ENCODE measurements around the gene SCN10A.

Gene SCN10A

GRCh38 chr3:38757721-38758120 is 58.3 kb downstream of the SCN10A start:
- H3K4me3 ChIP-seq (ENCODE audit: low read depth, low read length), result no peak overlapping the region
- TF ChIP-seq, protein P1, sequence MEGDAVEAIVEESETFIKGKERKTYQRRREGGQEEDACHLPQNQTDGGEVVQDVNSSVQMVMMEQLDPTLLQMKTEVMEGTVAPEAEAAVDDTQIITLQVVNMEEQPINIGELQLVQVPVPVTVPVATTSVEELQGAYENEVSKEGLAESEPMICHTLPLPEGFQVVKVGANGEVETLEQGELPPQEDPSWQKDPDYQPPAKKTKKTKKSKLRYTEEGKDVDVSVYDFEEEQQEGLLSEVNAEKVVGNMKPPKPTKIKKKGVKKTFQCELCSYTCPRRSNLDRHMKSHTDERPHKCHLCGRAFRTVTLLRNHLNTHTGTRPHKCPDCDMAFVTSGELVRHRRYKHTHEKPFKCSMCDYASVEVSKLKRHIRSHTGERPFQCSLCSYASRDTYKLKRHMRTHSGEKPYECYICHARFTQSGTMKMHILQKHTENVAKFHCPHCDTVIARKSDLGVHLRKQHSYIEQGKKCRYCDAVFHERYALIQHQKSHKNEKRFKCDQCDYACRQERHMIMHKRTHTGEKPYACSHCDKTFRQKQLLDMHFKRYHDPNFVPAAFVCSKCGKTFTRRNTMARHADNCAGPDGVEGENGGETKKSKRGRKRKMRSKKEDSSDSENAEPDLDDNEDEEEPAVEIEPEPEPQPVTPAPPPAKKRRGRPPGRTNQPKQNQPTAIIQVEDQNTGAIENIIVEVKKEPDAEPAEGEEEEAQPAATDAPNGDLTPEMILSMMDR (IDR thresholded peaks at IDR 0.05; ENCODE audit: insufficient read depth, low read depth, low read length, missing control alignments), result no peak
- no peak for DNase-seq (ENCODE audit: low read depth)

DNA sequence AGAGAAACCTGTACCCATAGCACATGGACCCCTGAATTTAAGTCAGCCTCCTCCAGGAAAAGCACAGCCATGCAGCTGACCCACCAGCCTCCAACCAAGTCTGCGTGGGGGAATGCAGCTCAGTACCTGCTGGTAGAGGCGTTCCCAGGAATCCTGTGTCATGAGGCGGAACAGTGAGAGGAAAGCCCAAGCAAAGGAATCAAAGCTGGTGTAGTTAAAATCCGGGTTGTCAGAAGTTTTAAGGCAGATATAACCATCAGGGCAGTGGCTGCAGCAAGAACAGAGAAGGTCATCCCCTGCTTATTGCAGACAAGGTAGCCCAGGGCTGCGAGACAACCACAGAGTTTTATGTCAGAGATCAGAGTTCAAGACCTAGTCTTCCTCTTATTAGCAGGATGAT is 59.1 kb downstream of the SCN10A start:
- TF ChIP-seq, protein P1 (IDR thresholded peaks at IDR 0.05; ENCODE audit: insufficient read depth, low read depth, low read length, missing control alignments), result no peak
- no peak overlapping the region for H3K4me3 ChIP-seq (ENCODE audit: low read depth, low read length)
- DNase-seq (ENCODE audit: low read depth), result no peak

DNA sequence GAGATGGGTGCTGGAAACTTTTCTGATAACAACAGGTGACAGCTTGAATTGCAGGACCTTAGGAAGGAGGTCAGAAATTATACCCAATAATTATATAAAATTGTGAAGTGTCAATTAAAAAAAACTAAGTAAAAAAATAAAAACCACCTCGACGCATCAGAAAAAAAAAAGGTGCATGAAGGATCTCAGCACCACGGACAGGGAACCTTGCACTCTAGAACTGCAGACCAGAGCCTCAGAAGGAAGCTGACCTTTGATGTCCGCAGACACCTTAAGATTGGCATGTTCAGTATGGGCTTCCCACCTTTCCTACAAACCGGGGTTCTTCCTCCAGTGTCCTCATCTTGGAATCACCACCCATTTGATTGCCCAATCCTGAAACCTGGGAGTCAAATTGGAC is 60.9 kb downstream of the SCN10A start:
- H3K4me3 ChIP-seq (ENCODE audit: low read depth, low read length), result no peak overlapping the region
- DNase-seq (ENCODE audit: low read depth), result no peak
- TF ChIP-seq, protein P1 (IDR thresholded peaks at IDR 0.05; ENCODE audit: insufficient read depth, low read depth, low read length, missing control alignments), result no peak

GRCh38 chr3:38746641-38747040 is 69.4 kb downstream of the SCN10A start:
- TF ChIP-seq, protein P1 (IDR thresholded peaks at IDR 0.05; ENCODE audit: insufficient read depth, low read depth, low read length, missing control alignments), result no peak
- no peak overlapping the region for H3K4me3 ChIP-seq (ENCODE audit: low read depth, low read length)
- DNase-seq (ENCODE audit: low read depth), result no peak

- TF ChIP-seq, protein P1 (IDR thresholded peaks at IDR 0.05; ENCODE audit: insufficient read depth, low read depth, low read length, missing control alignments), result no peak
- no peak for DNase-seq (ENCODE audit: low read depth)
Observed at GRCh38 chr3:38743043-38743442, 73.0 kb downstream of the SCN10A start.

DNA sequence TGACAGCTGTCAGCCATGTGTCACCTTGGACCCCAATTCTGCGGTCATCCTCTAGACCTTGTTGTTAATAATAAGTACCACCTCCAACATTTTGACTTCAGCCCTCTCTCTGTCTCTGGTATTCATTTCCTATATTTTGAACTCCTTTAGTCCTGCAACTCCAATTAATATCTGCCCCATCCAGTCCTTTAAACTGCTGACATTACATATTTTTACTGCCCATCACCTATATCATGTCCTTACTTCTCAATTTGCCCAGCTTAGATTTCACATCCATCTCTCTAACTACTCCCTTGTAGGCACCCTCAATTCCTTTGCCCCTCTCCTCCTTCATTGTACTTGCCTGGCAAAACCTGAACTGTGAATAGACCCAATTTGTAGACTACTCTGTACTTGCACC is 73.5 kb downstream of the SCN10A start:
- DNase-seq (ENCODE audit: low read depth), result no peak
- TF ChIP-seq, protein P1 (IDR thresholded peaks at IDR 0.05; ENCODE audit: insufficient read depth, low read depth, low read length, missing control alignments), result no peak
- H3K4me3 ChIP-seq (ENCODE audit: low read depth, low read length), result no peak overlapping the region

More at GRCh38 chr3:38743043-38743442, 73.0 kb downstream of the SCN10A start:
- no peak overlapping the region for H3K4me3 ChIP-seq (ENCODE audit: low read depth, low read length)

DNA sequence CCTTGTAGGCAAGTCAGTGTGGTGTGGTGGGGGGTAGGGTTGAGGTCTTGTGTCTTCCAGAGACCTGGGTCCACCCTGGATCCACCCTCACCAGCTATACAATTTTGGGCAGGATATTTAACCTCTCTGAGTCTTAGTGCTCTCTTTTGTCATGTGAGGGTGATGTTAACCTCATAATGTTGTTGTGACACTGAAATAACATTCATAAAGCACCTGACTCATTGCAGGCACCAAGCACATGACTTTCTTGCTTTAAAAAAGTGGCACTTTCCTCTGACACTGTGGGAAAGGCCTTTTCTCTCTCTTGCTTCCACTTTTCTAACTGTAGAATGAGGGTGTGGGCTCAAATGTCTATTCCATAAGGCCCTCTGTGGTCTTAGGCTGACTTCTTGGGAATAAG is 75.5 kb downstream of the SCN10A start:
- no peak overlapping the region for H3K4me3 ChIP-seq (ENCODE audit: low read depth, low read length)
- no peak for DNase-seq (ENCODE audit: low read depth)
- TF ChIP-seq, protein P1 (IDR thresholded peaks at IDR 0.05; ENCODE audit: insufficient read depth, low read depth, low read length, missing control alignments), result no peak
